Coronary artery (tissue), 2 donors: ENCODE results near the gene USP2.
"Not testable (repeated sequence)": the region's sequence is repeated elsewhere in the genome, so short reads cannot be mapped to it uniquely, and the experiment has no call there.

Source experiments
- DNase-seq: peaks from one replicate; pipeline ENCODE4 v3.0.0-alpha.2; 2017; ENCODE audit warnings: low spot score
- H3K27ac ChIP-seq, 2 donors: fragments of 200-600 bp; sonication (generic); one replicate each; pipeline ENCODE4 v1.5.1; 2016 to 2019
- H3K4me3 ChIP-seq: fragments of 200-600 bp; sonication (generic); 2 replicates; pipeline ENCODE4 v1.5.1; 2016; ENCODE audit warnings: mild to moderate bottlenecking, moderate library complexity
- CTCF ChIP-seq: fragments of 200-600 bp; sonication (generic); IDR thresholded peaks from one replicate; pipeline ENCODE4 v1.5.1; 2019; ENCODE audit warnings: antibody characterized with exemption

Gene USP2

GRCh38 chr11:119414321-119414720 lies 32.8 kb upstream of the USP2 start:
- H3K4me3 ChIP-seq, result no peak overlapping the region
- H3K27ac ChIP-seq, result no peak overlapping the region
- no peak for TF ChIP-seq CTCF
- DNase-seq, result no peak

GRCh38 chr11:119412072-119412471 lies 30.6 kb upstream of the USP2 start:
- Histone ChIP-seq H3K4me3 (no peak overlapping the region), H3K27ac (no peak overlapping the region)
- no peak for DNase-seq
- no peak for TF ChIP-seq CTCF

GRCh38 chr11:119410501-119410900 lies 29.0 kb upstream of the USP2 start:
- no peak overlapping the region for H3K27ac ChIP-seq
- DNase-seq, result no peak
- TF ChIP-seq CTCF, result no peak
- H3K4me3 ChIP-seq, result no peak overlapping the region

GRCh38 chr11:119409731-119410130 lies 28.2 kb upstream of the USP2 start:
- no peak overlapping the region for H3K27ac ChIP-seq
- TF ChIP-seq CTCF, result no peak
- DNase-seq, result no peak
- no peak overlapping the region for H3K4me3 ChIP-seq

GRCh38 chr11:119406005-119406404 lies 24.5 kb upstream of the USP2 start:
- DNase-seq, result no peak
- H3K4me3 ChIP-seq, result no peak overlapping the region
- H3K27ac ChIP-seq, result no peak overlapping the region
- TF ChIP-seq CTCF, result no peak

- not testable (repeated sequence) for H3K4me3 ChIP-seq, H3K27ac ChIP-seq, DNase-seq
These were observed 24.0 kb upstream of the USP2 start for GRCh38 chr11:119405448-119405847.

- Histone ChIP-seq H3K27ac (no peak overlapping the region), H3K4me3 (no peak overlapping the region)
- no peak for TF ChIP-seq CTCF
- no peak for DNase-seq
These were observed 23.4 kb upstream of the USP2 start for GRCh38 chr11:119404872-119405271.

GRCh38 chr11:119403021-119403420 lies 21.5 kb upstream of the USP2 start:
- no peak for DNase-seq
- no peak for TF ChIP-seq CTCF
- Histone ChIP-seq H3K27ac (no peak overlapping the region), H3K4me3 (no peak overlapping the region)
